Keratinocyte (primary cell): ENCODE data around the gene ADPRH. TPM values are rescaled to one million over a fixed set of nuclear protein-coding genes. Genes with fewer than 3 reads are reported as not detected.

Experiments
- DNase-seq: peaks from one replicate; pipeline ENCODE4 v3.0.0-alpha.2; 2011; ENCODE audit warnings: low read depth, missing footprints, low spot score
- FAIRE-seq: peaks from 2 replicates; lab custom pipeline; 2011; peaks lifted over from hg19 to GRCh38; lab: Jason Lieb, UNC
- H2AFZ ChIP-seq: 2 replicates; pipeline ENCODE4 v1.6.0; 2012; ENCODE audit warnings: low read length, control low read depth, inconsistent platforms; ENCODE audit not compliant: control insufficient read depth
- H3K27ac ChIP-seq: 2 replicates; pipeline ENCODE4 v1.5.1; 2011; ENCODE audit warnings: low read length; ENCODE audit not compliant: control insufficient read depth, insufficient read depth
- H3K27me3 ChIP-seq: 3 replicates; pipeline ENCODE4 v1.6.0; 2011; ENCODE audit warnings: low read length; ENCODE audit not compliant: control insufficient read depth, insufficient read depth; ENCODE audit errors: extremely low read depth
- H3K36me3 ChIP-seq, 2 experiments: 2 replicates in 1 of 2; 3 replicates in 1 of 2; pipeline ENCODE4 v1.5.1; 2011; ENCODE audit warnings: low read length in 2 of 2, mild to moderate bottlenecking in 1 of 2; ENCODE audit not compliant: control insufficient read depth in 2 of 2, insufficient read depth in 2 of 2; ENCODE audit errors: extremely low read depth in 1 of 2
- H3K4me1 ChIP-seq: 3 replicates; pipeline ENCODE4 v1.5.1; 2011; ENCODE audit warnings: low read length; ENCODE audit not compliant: control insufficient read depth, insufficient read depth; ENCODE audit errors: extremely low read depth
- H3K4me2 ChIP-seq: 3 replicates; pipeline ENCODE4 v1.6.0; 2011; ENCODE audit warnings: low read depth, low read length; ENCODE audit not compliant: control insufficient read depth, insufficient read depth; ENCODE audit errors: extremely low read depth
- H3K4me3 ChIP-seq, 3 experiments: fragments of 200-600 bp in 1 of 3; sonication (generic) in 1 of 3; 2 replicates in 2 of 3; 3 replicates in 1 of 3; pipeline ENCODE4 v1.5.1; 2011 to 2016; ENCODE audit warnings: low read length in 3 of 3, mild to moderate bottlenecking in 3 of 3, control low read depth in 2 of 3, inconsistent platforms in 1 of 3, low read depth in 1 of 3, mixed read lengths in 1 of 3, mixed run types in 1 of 3, moderate library complexity in 1 of 3; ENCODE audit not compliant: control insufficient read depth in 2 of 3, insufficient read depth in 2 of 3; ENCODE audit errors: extremely low read depth in 1 of 3
- H3K79me2 ChIP-seq: 2 replicates; pipeline ENCODE4 v1.6.0; 2012; ENCODE audit warnings: low read length; ENCODE audit not compliant: control insufficient read depth, insufficient read depth
- H3K9ac ChIP-seq: 3 replicates; pipeline ENCODE4 v1.6.0; 2011; ENCODE audit warnings: low read length; ENCODE audit not compliant: control insufficient read depth, insufficient read depth; ENCODE audit errors: extremely low read depth
- H3K9me1 ChIP-seq: 3 replicates; pipeline ENCODE4 v1.6.0; 2011; ENCODE audit warnings: low read length; ENCODE audit not compliant: control insufficient read depth, insufficient read depth; ENCODE audit errors: extremely low read depth
- H3K9me3 ChIP-seq: 2 replicates; pipeline ENCODE4 v1.5.1; 2012; ENCODE audit warnings: low read depth, low read length; ENCODE audit not compliant: control insufficient read depth
- H4K20me1 ChIP-seq: 3 replicates; pipeline ENCODE4 v1.6.0; 2011; ENCODE audit warnings: low read length; ENCODE audit not compliant: control insufficient read depth, insufficient read depth; ENCODE audit errors: extremely low read depth
- EZH2 ChIP-seq: IDR thresholded peaks from one replicate; pipeline ENCODE4 v1.6.1; 2012; ENCODE audit warnings: inconsistent platforms, mild to moderate bottlenecking, low read length, moderate library complexity
- dilution Hi-C: fragments of 300-500 bp; cut with MboI; formaldehyde crosslinking; loops from one replicate; pipeline ENCODE4 v1.7.0; 2020; ENCODE audit warnings: low sequenced_read_pairs; ENCODE audit not compliant: extremely low pct_ligation_motif_present
- polyA plus RNA-seq, 5 experiments: library from polyadenylated mRNA; depleted of rRNA in 3 of 5; stranded (reverse) in 3 of 5; stranded (forward) in 1 of 5; unstranded in 1 of 5; fragments of >200 nt; gene quantifications; 1 replicate in 1 of 5; 2 replicates in 3 of 5; 3 replicates in 1 of 5; pipeline versions ENCODE4 v1.2.1 to v1.2.3, GENCODE V29; 2011 to 2012; ENCODE audit warnings: missing spikeins in 2 of 5, low read depth in 1 of 5, low replicate concordance in 1 of 5
- TF ChIP-seq, protein P1 (sequence below), 3 experiments: IDR thresholded peaks in 1 of 3; conservative IDR thresholded peaks in 1 of 3; optimal IDR thresholded peaks in 1 of 3; 2 replicates in 2 of 3; 3 replicates in 1 of 3; pipeline versions ENCODE3 to v1.5.1; 2011; ENCODE audit warnings: low read length in 3 of 3, mild to moderate bottlenecking in 3 of 3, moderate library complexity in 2 of 3, control low read depth in 1 of 3, inconsistent platforms in 1 of 3; ENCODE audit not compliant: insufficient read depth in 2 of 3; ENCODE audit errors: extremely low read depth in 1 of 3

Gene ADPRH
- polyA plus RNA-seq, 1 donor (not counting 4 experiments of a cell fraction or from before 2014, with no cell fraction given) = 0.39 TPM

DNA sequence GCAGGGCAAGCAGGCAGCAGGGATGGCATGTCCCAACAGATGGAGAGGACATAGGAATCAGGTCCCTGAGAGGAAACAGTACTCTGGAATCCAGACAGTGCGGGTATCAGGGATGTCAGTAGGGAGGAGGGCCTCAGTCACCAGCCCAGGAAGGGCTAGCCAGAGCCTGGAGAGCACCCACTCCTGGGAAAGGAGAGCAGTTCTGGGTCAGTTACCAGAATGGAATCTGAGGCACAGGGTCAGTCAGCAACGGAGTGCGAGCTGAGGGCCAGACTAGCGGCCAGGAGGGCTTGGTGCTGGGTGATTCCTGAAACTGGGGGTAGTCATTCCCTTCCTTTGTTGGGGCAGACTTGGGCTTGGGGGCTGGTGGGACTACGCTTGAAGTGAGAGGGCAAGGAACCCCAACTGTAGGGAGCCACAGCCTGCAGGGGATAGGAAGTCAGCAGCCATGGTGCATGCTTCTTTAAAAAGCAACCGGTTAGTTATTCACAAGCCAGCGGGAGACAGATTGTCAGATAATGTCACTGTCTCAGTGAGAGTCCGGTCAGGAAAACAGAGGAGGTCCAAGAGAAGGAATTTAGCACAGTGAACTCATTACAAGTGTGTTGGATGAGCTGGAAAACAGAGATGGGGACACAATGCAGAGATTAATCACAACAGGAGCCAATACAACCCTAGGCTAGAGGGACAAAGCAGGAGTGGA is 46.3 kb downstream of the ADPRH start:
- H4K20me1 ChIP-seq = peaks cover 2% of the 10 kb centered on the region
- no peak for TF ChIP-seq EZH2

DNA sequence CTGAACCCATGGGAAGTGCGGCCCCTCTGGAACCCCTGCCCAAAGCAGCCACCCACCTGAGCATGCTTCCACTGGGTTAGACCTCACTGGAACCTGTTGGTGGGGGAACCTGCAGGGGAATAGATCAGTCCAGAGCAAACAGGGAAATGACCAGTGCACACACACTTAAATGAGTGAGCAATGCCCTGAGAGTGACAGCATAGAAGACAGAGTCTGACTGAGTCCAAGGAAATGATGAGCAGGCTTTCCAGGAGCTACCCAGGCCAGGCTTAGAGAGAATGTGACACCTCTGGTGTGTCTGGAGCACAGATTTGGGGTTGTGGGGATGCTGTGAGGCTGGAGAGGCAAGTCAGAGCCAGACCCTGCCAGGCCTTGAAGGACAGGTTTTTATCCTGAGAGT is 46.9 kb downstream of the ADPRH start:
- H3K27me3 ChIP-seq = peaks cover 6% of the 10 kb centered on the region
- H3K9me3 ChIP-seq = no peaks in the 10 kb centered on the region
- no peaks in the 10 kb centered on the region for H3K36me3 ChIP-seq
- dilution Hi-C loops = no loop called here
- H3K4me1 ChIP-seq = no peaks in the 10 kb centered on the region
- FAIRE-seq = no peak
- no peaks in the 10 kb centered on the region for H3K79me2 ChIP-seq
- no peak overlapping the region for H3K4me2 ChIP-seq
- H3K27ac ChIP-seq = no peak overlapping the region
- H2AFZ ChIP-seq = no peak overlapping the region
- TF ChIP-seq EZH2 = no peak
- TF ChIP-seq, protein P1, sequence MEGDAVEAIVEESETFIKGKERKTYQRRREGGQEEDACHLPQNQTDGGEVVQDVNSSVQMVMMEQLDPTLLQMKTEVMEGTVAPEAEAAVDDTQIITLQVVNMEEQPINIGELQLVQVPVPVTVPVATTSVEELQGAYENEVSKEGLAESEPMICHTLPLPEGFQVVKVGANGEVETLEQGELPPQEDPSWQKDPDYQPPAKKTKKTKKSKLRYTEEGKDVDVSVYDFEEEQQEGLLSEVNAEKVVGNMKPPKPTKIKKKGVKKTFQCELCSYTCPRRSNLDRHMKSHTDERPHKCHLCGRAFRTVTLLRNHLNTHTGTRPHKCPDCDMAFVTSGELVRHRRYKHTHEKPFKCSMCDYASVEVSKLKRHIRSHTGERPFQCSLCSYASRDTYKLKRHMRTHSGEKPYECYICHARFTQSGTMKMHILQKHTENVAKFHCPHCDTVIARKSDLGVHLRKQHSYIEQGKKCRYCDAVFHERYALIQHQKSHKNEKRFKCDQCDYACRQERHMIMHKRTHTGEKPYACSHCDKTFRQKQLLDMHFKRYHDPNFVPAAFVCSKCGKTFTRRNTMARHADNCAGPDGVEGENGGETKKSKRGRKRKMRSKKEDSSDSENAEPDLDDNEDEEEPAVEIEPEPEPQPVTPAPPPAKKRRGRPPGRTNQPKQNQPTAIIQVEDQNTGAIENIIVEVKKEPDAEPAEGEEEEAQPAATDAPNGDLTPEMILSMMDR (optimal IDR thresholded peaks at IDR 0.05 in 1 of 3, IDR thresholded peaks at IDR 0.05 in 1 of 3, conservative IDR thresholded peaks at IDR 0.05 in 1 of 3; ENCODE audit: extremely low read depth in 1 of 3, insufficient read depth in 2 of 3, low read length in 3 of 3) = no peak
- no peaks in the 10 kb centered on the region for H3K9me1 ChIP-seq
- H3K9ac ChIP-seq = no peak overlapping the region
- H4K20me1 ChIP-seq = no peaks in the 10 kb centered on the region
- no peak for DNase-seq
- no peak overlapping the region for H3K4me3 ChIP-seq

More for the DNA sequence above, 46.3 kb downstream of the ADPRH start:
- H3K9ac ChIP-seq = no peak overlapping the region
- no peak overlapping the region for H3K4me2 ChIP-seq
- H3K27me3 ChIP-seq = peaks cover 11% of the 10 kb centered on the region
- no peaks in the 10 kb centered on the region for H3K9me3 ChIP-seq
- H3K27ac ChIP-seq = no peak overlapping the region
- FAIRE-seq = no peak
- H3K36me3 ChIP-seq = no peaks in the 10 kb centered on the region
- dilution Hi-C loops = no loop called here
- no peak for DNase-seq
- no peaks in the 10 kb centered on the region for H3K79me2 ChIP-seq
- no peaks in the 10 kb centered on the region for H3K9me1 ChIP-seq
- no peak overlapping the region for H3K4me3 ChIP-seq
- no peak overlapping the region for H2AFZ ChIP-seq
- no peaks in the 10 kb centered on the region for H3K4me1 ChIP-seq
